HG02571 (cell line): ENCODE results near the gene ZBTB42.
"Not testable (repeated sequence)": the region's sequence is repeated elsewhere in the genome, so short reads cannot be mapped to it uniquely, and the experiment has no call there.

Experiments
- ATAC-seq: cut with Tn5 transposase; IDR thresholded peaks from one replicate; pipeline ENCODE4 v1.9.1; 2021; ENCODE audit warnings: mild to moderate bottlenecking, moderate library complexity; ENCODE audit not compliant: unreplicated experiment

ZBTB42 gene

GRCh38 chr14:104830781-104831180 is 29.9 kb downstream of the ZBTB42 start:
- ATAC-seq, result no peak

- ATAC-seq, result not testable (repeated sequence)
These were observed 35.5 kb downstream of the ZBTB42 start for GRCh38 chr14:104836171-104836935.

- ATAC-seq, result no peak
These were observed 40.8 kb downstream of the ZBTB42 start for GRCh38 chr14:104841730-104842129.

GRCh38 chr14:104843006-104843405 is 42.1 kb downstream of the ZBTB42 start:
- ATAC-seq, result no peak

- ATAC-seq, result no peak
These were observed 42.8 kb downstream of the ZBTB42 start for GRCh38 chr14:104843442-104844305.

- ATAC-seq, result no peak
These were observed 43.6 kb downstream of the ZBTB42 start for GRCh38 chr14:104844306-104845032.

- ATAC-seq, result no peak
These were observed 44.2 kb downstream of the ZBTB42 start for GRCh38 chr14:104845033-104845666.

GRCh38 chr14:104845834-104846441 is 45.0 kb downstream of the ZBTB42 start:
- no peak for ATAC-seq

GRCh38 chr14:104852280-104852663 is 51.4 kb downstream of the ZBTB42 start:
- no peak for ATAC-seq
